Vagina (tissue), 2 donors: ENCODE results near the gene EPHB1.

ENCODE experiments used
- POLR2AphosphoS5 ChIP-seq, 2 donors: sonication (generic); formaldehyde crosslinking; IDR thresholded peaks; one replicate each; pipeline ENCODE4 v1.9.0; 2017; ENCODE audit warnings: antibody characterized with exemption in 2 of 2, mild to moderate bottlenecking in 2 of 2, low read depth in 1 of 2; ENCODE audit not compliant: insufficient read depth in 1 of 2
- TF ChIP-seq, protein P1 (sequence below), 3 experiments: fragments of 450-650 bp in 2 of 3; fragments of 200-600 bp in 1 of 3; sonication (generic) in 1 of 3; IDR thresholded peaks; one replicate each; pipeline ENCODE4 v1.5.1; 2017 to 2019; ENCODE audit warnings: antibody characterized with exemption in 3 of 3, mild to moderate bottlenecking in 2 of 3, moderate library complexity in 2 of 3

DNA sequence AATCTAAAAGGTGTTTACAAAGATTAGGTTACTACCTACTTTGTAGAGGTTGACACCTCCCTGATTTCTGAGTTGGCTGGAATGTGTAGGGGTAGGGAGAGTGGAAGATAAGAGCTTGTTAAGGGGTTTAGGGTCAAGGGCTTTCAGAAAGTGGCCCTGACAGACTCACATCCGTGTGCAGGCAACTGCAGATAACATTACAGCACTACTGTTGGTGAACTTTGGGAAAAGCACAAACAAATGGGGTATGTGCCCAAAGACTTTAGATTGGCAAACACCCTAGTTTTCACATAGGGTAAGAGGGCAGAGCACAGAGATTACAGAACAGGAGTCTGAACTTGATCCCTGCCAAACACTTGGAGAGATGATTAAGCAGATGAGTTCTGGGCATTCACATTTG is 375.7 kb downstream of the EPHB1 start:
- TF ChIP-seq, protein P1, sequence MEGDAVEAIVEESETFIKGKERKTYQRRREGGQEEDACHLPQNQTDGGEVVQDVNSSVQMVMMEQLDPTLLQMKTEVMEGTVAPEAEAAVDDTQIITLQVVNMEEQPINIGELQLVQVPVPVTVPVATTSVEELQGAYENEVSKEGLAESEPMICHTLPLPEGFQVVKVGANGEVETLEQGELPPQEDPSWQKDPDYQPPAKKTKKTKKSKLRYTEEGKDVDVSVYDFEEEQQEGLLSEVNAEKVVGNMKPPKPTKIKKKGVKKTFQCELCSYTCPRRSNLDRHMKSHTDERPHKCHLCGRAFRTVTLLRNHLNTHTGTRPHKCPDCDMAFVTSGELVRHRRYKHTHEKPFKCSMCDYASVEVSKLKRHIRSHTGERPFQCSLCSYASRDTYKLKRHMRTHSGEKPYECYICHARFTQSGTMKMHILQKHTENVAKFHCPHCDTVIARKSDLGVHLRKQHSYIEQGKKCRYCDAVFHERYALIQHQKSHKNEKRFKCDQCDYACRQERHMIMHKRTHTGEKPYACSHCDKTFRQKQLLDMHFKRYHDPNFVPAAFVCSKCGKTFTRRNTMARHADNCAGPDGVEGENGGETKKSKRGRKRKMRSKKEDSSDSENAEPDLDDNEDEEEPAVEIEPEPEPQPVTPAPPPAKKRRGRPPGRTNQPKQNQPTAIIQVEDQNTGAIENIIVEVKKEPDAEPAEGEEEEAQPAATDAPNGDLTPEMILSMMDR (IDR thresholded peaks at IDR 0.05) = no peak
- TF ChIP-seq POLR2AphosphoS5 (IDR thresholded peaks at IDR 0.05; ENCODE audit: insufficient read depth in 1 of 2, low read depth in 1 of 2) = no peak
